GM19239 (cell line): ENCODE results near the gene OSBPL10.
"Not testable (repeated sequence)": the region's sequence is repeated elsewhere in the genome, so short reads cannot be mapped to it uniquely, and the experiment has no call there.

Source experiments
- DNase-seq: peaks from one replicate; pipeline ENCODE4 v3.0.0; 2011; ENCODE audit warnings: low spot score; ENCODE audit not compliant: insufficient read length
- FAIRE-seq: peaks from 2 replicates; lab custom pipeline; 2011; peaks lifted over from hg19 to GRCh38; lab: Jason Lieb, UNC

The OSBPL10 gene

GRCh38 chr3:31993843-31994242, 12.8 kb upstream of the OSBPL10 start:
- FAIRE-seq (no peak), DNase-seq (no peak)

GRCh38 chr3:31992995-31993394, 11.9 kb upstream of the OSBPL10 start:
- not testable (repeated sequence) for DNase-seq, FAIRE-seq

GRCh38 chr3:31988271-31988670, 7.2 kb upstream of the OSBPL10 start:
- FAIRE-seq (no peak), DNase-seq (no peak)

- no peak for FAIRE-seq
- no peak for DNase-seq
Measured at GRCh38 chr3:31985831-31986230, 4.8 kb upstream of the OSBPL10 start.

- FAIRE-seq (no peak), DNase-seq (no peak)
Measured at GRCh38 chr3:31984321-31984720, 3.3 kb upstream of the OSBPL10 start.

- FAIRE-seq: no peak
- DNase-seq: peak; percentile 34
Measured at GRCh38 chr3:31980530-31981205, 394 bp downstream of the OSBPL10 start.

- FAIRE-seq (peak; percentile 31), DNase-seq (no peak)
Measured at GRCh38 chr3:31979001-31979697, 1.9 kb downstream of the OSBPL10 start.

- no peak for FAIRE-seq
- no peak for DNase-seq
Measured at GRCh38 chr3:31978553-31978952, 2.5 kb downstream of the OSBPL10 start.

- DNase-seq (no peak), FAIRE-seq (no peak)
Measured at GRCh38 chr3:31977736-31978135, 3.3 kb downstream of the OSBPL10 start.

GRCh38 chr3:31976302-31976701, 4.8 kb downstream of the OSBPL10 start:
- DNase-seq: no peak
- FAIRE-seq: no peak

GRCh38 chr3:31974964-31975363, 6.1 kb downstream of the OSBPL10 start:
- DNase-seq (no peak), FAIRE-seq (no peak)

GRCh38 chr3:31974471-31974870, 6.6 kb downstream of the OSBPL10 start:
- DNase-seq (no peak), FAIRE-seq (no peak)

- no peak for FAIRE-seq
Measured at GRCh38 chr3:31973837-31974236, 7.2 kb downstream of the OSBPL10 start.

GRCh38 chr3:31973081-31973480, 8.0 kb downstream of the OSBPL10 start:
- FAIRE-seq: no peak

More at GRCh38 chr3:31973837-31974236, 7.2 kb downstream of the OSBPL10 start:
- DNase-seq: no peak

GRCh38 chr3:31971607-31972006, 9.5 kb downstream of the OSBPL10 start:
- no peak for DNase-seq
- no peak for FAIRE-seq

More at GRCh38 chr3:31973081-31973480, 8.0 kb downstream of the OSBPL10 start:
- no peak for DNase-seq

- DNase-seq: no peak
- no peak for FAIRE-seq
Measured at GRCh38 chr3:31968927-31969418, 12.1 kb downstream of the OSBPL10 start.

- FAIRE-seq (no peak), DNase-seq (no peak)
Measured at GRCh38 chr3:31968369-31968926, 12.6 kb downstream of the OSBPL10 start.

- FAIRE-seq (no peak), DNase-seq (no peak)
Measured at GRCh38 chr3:31967592-31967991, 13.5 kb downstream of the OSBPL10 start.

GRCh38 chr3:31966978-31967591, 14.0 kb downstream of the OSBPL10 start:
- no peak for FAIRE-seq

GRCh38 chr3:31962801-31963205, 18.3 kb downstream of the OSBPL10 start:
- FAIRE-seq: no peak
- DNase-seq: no peak

More at GRCh38 chr3:31966978-31967591, 14.0 kb downstream of the OSBPL10 start:
- no peak for DNase-seq
